Activated T-cell treated with anti-CD3 and anti-CD28 coated beads, Interleukin-2, amount 50 U/mL, for 24 hours (primary cell): ENCODE measurements around the gene OR51B4.
"Not testable (repeated sequence)": the region's sequence is repeated elsewhere in the genome, so short reads cannot be mapped to it uniquely, and the experiment has no call there.

Experiments
- DNase-seq: peaks from one replicate; pipeline ENCODE4 v3.0.0-alpha.2; 2020
- H3K27ac Mint-ChIP-seq: 2 replicates; pipeline ENCODE4 v1.8.0; 2020; ENCODE audit warnings: mild to moderate bottlenecking, mixed read lengths
- H3K27me3 Mint-ChIP-seq: 2 replicates; pipeline ENCODE4 v1.8.0; 2020; ENCODE audit warnings: mixed read lengths
- H3K36me3 Mint-ChIP-seq: 2 replicates; pipeline ENCODE4 v1.8.0; 2020; ENCODE audit warnings: low read depth, mixed read lengths
- H3K4me1 Mint-ChIP-seq: 2 replicates; pipeline ENCODE4 v1.8.0; 2020; ENCODE audit warnings: low read depth, mixed read lengths
- H3K4me3 Mint-ChIP-seq: 2 replicates; pipeline ENCODE4 v1.8.0; 2020; ENCODE audit warnings: mild to moderate bottlenecking, moderate library complexity, mixed read lengths
- H3K9me3 Mint-ChIP-seq: 2 replicates; pipeline ENCODE4 v1.8.0; 2020; ENCODE audit warnings: mixed read lengths

Gene OR51B4

DNA sequence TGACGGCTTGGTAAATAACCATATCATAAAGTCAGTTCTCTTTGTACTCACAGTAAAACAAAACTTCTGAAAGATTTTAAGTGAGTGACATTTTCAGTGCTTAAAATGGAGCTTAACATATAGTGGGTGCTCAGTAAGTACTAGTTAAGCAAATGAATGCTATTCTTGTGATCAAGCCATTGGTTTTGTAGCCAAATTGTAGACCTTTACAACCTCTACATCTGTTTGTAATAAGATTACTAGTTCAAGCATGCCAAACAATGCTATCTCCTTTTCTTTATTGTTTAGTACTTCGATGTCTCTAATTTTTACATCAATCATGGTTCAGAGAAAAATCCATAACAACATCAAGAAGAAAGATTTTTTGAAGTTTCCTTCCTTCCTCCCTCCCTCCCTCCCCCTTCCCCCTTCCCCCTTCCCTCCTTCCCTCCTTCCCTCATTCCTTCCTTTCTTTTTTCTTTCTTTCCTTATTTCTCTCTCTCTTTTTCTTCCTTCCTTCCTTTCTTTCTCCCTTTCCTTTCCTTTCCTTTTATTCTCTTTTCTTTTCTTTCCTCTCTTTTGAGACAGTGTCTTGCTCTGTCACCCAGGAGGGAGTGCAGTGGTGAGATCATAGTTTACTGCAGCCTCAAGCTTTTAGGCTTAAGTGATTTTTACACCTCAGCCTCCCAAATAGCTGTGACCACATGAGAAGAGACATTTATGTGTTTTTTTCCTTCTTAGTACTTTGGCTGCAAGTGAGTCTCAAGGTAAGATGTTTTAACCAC is 5.7 kb upstream of the OR51B4 start:
- Mint-ChIP-seq H3K27me3 (peaks cover 3% of the 10 kb centered on the region), H3K4me3 (no peak overlapping the region), H3K36me3 (no peaks in the 10 kb centered on the region), H3K9me3 (no peaks in the 10 kb centered on the region), H3K27ac (no peak overlapping the region), H3K4me1 (no peaks in the 10 kb centered on the region)
- DNase-seq, result no peak

DNA sequence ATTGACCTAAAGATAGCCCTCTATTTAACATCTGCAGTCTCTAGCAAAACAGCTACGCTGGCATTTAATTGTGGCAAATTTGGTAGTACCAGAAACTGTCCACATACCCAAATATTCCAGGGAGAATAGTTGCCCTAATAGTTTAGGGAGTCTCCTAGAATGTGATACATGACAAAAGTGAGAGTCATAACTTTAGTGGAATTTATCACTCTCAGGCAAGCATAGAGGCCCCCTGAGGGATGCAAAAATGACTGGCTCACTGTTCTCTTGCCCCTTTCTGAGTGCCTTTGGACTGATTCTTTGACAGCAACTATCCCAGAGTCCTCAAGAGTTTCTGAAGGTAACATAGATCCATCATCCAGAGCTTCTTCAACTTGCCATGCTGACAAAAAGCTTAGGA is 2.3 kb upstream of the OR51B4 start:
- no peak for DNase-seq
- no peaks in the 10 kb centered on the region for H3K36me3 Mint-ChIP-seq
- H3K27ac Mint-ChIP-seq, result no peak overlapping the region
- H3K9me3 Mint-ChIP-seq, result no peaks in the 10 kb centered on the region
- H3K27me3 Mint-ChIP-seq, result peaks cover 3% of the 10 kb centered on the region
- H3K4me3 Mint-ChIP-seq, result no peak overlapping the region
- H3K4me1 Mint-ChIP-seq, result no peaks in the 10 kb centered on the region

DNA sequence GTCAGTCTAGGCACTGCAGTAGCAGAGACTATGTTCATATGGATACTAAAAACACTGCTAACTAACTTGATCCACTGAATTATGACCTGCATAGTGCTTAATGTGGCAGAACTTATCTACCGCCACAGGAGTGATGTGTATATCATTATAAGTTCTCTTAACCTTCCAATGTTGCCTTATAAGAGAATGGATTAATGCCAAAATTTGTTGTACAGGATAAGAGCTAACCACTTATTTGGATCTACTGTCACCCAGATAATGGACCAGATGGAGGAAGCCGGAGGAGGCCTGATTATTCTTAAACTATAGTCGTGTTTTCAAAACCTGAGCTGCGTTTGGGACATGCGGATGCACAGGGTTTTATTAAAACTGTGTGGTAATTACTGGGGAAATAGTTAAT is 1.9 kb upstream of the OR51B4 start:
- no peak overlapping the region for H3K27ac Mint-ChIP-seq
- no peaks in the 10 kb centered on the region for H3K36me3 Mint-ChIP-seq
- peaks cover 3% of the 10 kb centered on the region for H3K27me3 Mint-ChIP-seq
- H3K4me3 Mint-ChIP-seq, result no peak overlapping the region
- no peaks in the 10 kb centered on the region for H3K4me1 Mint-ChIP-seq
- H3K9me3 Mint-ChIP-seq, result no peaks in the 10 kb centered on the region
- no peak for DNase-seq

DNA sequence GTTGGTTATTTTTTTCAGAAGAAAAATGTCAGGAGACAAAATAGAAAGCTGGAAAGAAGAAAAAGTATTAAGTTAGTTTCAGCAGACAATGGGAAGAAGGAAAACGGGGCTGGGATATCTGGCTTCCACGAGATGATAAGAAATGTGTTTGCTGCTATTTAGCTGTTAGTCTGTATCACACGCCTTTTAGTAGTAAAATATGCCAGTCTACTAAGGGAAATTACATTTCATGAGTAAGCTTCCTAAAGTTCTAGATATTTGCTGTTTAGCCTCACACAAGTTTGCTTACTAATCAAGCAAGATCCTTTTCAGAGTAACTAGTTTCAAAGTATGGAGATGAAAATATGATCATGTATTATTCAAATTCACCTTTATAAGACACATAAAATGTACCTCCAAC is 1.5 kb downstream of the OR51B4 start:
- Mint-ChIP-seq H3K4me1 (no peaks in the 10 kb centered on the region), H3K27ac (no peak overlapping the region), H3K27me3 (peaks cover 10% of the 10 kb centered on the region), H3K9me3 (no peaks in the 10 kb centered on the region), H3K36me3 (no peaks in the 10 kb centered on the region), H3K4me3 (no peak overlapping the region)
- DNase-seq, result no peak

DNA sequence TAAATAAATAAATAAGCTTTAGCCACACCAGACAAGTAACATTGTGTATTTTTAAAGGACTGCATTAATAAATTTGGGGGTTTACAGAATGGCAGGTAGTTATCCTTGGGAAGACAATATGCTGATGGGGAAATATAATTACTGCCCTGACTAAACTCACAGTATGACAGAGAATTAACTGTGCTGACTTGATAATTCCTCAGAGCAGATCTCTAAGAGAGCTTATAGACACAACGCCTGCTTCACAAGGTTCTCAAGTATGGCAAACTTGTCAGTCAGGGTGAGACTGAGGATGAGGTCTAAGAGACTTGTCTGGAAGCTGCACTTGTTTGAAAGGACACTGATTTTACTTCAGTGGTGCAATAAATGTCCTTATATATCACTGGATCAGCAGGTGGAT is 3.3 kb downstream of the OR51B4 start:
- Mint-ChIP-seq H3K4me1 (no peaks in the 10 kb centered on the region), H3K9me3 (no peaks in the 10 kb centered on the region), H3K27ac (no peak overlapping the region), H3K4me3 (no peak overlapping the region), H3K27me3 (peaks cover 10% of the 10 kb centered on the region), H3K36me3 (no peaks in the 10 kb centered on the region)
- DNase-seq, result no peak

DNA sequence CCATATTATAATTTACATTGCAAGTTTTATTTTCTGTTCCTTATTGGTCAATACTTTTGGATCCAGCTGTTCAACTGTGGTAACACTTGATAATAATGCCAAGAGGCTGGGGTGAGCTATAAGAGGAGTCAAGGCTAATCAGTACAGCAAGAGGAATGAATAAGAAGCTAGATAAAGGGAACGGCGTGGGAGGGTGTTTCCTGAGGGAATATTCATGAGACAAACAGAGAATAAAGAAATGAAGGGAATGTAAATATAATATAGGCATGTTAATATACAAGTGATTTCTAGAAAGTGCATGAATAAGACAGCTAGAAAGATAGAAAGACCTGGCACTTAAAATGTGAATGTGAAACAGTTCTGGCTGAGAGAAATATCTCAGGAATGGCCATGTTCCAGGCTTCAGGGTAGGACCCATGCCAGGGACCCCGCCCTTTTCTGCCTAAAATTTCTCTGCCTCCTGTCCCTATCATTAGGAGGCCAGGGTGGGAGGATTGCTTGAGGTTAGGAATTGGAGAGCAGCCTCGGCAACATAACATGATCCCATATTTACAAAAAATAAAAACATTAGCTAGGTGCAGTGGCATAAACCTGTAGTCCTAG is 3.9 kb downstream of the OR51B4 start:
- Mint-ChIP-seq H3K4me3 (no peak overlapping the region), H3K4me1 (no peaks in the 10 kb centered on the region), H3K9me3 (no peaks in the 10 kb centered on the region), H3K36me3 (no peaks in the 10 kb centered on the region), H3K27me3 (peaks cover 10% of the 10 kb centered on the region), H3K27ac (no peak overlapping the region)
- no peak for DNase-seq

DNA sequence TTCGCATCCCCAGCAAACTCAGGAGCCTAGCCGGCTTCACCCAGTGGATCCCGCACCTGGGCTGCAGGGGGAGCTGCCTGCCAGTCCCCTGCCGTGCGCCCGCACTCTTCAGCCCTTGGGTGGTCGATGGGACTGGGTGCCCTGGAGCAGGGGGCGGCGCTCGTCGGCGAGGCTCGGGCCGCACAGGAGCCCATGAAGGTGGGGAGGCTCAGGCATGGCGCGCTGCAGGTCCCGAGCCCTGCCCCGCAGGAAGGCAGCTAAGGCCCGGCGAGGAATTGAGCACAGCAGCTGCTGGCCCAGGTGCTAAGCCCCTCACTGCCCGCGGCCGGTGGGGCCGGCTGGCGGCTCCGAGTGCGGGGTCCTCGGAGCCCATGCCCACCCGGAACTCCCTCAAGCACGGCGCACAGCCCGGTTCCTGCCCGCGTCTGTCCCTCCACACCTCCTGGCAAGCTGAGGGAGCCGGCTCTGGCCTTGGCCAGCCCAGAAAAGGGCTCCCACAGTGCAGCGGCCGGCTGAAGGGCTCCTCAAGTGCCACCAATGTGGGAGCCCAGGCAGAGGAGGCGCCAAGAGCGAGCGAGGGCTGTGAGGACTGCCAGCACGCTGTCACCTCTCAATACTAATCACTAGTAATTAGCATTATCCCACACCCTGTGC is 7.3 kb downstream of the OR51B4 start:
- not testable (repeated sequence) for DNase-seq, H3K36me3 Mint-ChIP-seq, H3K4me3 Mint-ChIP-seq, H3K27me3 Mint-ChIP-seq, H3K4me1 Mint-ChIP-seq, H3K9me3 Mint-ChIP-seq, H3K27ac Mint-ChIP-seq

DNA sequence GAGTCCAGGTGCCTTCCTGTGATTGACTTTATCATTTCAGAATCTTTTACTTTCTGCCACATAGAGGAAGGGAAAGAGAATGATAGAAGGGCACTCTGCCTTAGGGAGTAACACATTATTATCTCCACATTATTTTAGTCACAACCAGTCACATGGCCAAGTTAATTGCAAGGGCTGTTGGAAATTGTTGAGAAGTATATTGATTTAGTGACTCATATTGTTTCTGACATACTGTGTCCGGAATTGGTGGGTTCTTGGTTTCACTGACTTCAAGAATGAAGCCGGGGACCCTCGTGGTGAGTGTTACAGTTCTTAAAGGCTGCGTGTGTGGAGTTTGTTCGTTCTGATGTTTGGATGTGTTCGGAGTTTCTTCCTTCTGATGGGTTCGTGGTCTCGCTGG is 8.7 kb downstream of the OR51B4 start:
- no peak overlapping the region for H3K4me3 Mint-ChIP-seq
- H3K4me1 Mint-ChIP-seq, result no peaks in the 10 kb centered on the region
- H3K36me3 Mint-ChIP-seq, result no peaks in the 10 kb centered on the region
- no peaks in the 10 kb centered on the region for H3K9me3 Mint-ChIP-seq
- H3K27ac Mint-ChIP-seq, result no peak overlapping the region
- no peak for DNase-seq
- peaks cover 10% of the 10 kb centered on the region for H3K27me3 Mint-ChIP-seq

DNA sequence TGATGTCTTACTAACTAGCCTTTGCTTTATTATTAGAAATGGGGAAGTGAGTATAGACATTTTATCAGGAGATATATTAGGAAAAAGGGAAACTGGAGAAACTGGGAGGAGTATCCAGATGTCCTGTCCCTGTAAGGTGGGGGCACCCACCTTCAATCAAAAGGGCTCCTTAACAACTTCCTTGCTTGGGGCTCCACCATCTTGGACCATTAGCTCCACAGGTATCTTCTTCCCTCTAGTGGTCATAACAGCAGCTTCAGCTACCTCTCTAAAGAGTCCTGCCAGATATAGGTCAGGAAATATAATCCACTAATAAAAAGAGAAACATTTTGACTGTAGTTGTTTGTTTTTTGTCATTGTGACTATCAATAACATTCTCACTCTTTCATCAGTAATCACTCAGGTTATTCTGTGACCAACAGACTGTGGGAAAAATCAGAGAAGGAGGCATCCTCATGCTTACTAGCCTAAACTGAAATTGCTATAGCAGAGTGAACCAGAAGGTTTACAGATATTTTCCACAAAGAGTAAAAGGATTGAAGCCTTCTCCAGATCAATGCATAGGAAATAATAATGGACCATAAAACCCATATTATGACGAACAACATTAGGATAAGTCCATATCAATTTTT is 10.4 kb downstream of the OR51B4 start:
- H3K9me3 Mint-ChIP-seq, result no peaks in the 10 kb centered on the region
- no peaks in the 10 kb centered on the region for H3K4me1 Mint-ChIP-seq
- H3K27me3 Mint-ChIP-seq, result no peaks in the 10 kb centered on the region
- no peaks in the 10 kb centered on the region for H3K36me3 Mint-ChIP-seq
- H3K4me3 Mint-ChIP-seq, result no peak overlapping the region
- H3K27ac Mint-ChIP-seq, result no peak overlapping the region
- no peak for DNase-seq

DNA sequence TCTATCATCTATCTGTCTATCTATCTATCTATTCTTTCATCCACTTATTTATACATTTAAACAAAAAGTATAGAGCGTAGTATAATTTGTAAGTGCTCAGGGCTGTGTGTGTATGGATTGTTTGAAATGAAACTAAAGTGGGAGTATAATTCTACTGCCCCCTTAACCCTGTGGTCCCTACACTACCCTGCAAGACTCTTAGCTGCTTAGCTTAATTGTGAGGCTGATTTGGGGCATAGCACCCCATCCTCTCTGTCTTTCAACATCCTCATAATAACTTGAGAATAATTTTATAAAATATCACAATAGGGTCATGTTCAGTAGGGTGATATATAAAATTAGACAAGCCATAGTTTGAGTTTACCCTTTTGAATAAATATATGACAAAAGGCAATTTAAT is 11.6 kb downstream of the OR51B4 start:
- Mint-ChIP-seq H3K9me3 (no peaks in the 10 kb centered on the region), H3K27ac (no peak overlapping the region), H3K27me3 (no peaks in the 10 kb centered on the region), H3K4me3 (no peak overlapping the region), H3K36me3 (no peaks in the 10 kb centered on the region), H3K4me1 (no peaks in the 10 kb centered on the region)
- no peak for DNase-seq

DNA sequence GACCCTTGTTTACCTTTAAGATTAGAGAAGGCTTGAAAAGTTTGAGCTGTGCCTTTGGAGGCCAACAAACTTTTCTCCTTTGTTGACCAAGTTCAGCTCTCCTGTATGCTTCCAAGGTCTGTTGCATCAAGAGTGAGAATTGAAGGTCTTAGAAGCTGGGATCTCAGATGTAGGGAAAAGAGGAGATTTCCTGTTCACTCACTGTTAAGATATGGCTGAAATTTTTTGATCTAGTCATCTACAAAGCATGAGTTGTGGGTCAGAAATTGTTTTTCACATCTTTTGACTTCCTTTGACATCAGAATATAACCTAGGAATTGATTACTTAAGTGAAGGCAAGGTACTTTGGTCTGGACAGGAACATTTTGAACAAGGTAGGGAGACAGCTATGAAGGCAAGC is 12.1 kb downstream of the OR51B4 start:
- no peaks in the 10 kb centered on the region for H3K27me3 Mint-ChIP-seq
- H3K36me3 Mint-ChIP-seq, result no peaks in the 10 kb centered on the region
- no peaks in the 10 kb centered on the region for H3K4me1 Mint-ChIP-seq
- H3K4me3 Mint-ChIP-seq, result no peak overlapping the region
- no peak overlapping the region for H3K27ac Mint-ChIP-seq
- H3K9me3 Mint-ChIP-seq, result no peaks in the 10 kb centered on the region
- no peak for DNase-seq

DNA sequence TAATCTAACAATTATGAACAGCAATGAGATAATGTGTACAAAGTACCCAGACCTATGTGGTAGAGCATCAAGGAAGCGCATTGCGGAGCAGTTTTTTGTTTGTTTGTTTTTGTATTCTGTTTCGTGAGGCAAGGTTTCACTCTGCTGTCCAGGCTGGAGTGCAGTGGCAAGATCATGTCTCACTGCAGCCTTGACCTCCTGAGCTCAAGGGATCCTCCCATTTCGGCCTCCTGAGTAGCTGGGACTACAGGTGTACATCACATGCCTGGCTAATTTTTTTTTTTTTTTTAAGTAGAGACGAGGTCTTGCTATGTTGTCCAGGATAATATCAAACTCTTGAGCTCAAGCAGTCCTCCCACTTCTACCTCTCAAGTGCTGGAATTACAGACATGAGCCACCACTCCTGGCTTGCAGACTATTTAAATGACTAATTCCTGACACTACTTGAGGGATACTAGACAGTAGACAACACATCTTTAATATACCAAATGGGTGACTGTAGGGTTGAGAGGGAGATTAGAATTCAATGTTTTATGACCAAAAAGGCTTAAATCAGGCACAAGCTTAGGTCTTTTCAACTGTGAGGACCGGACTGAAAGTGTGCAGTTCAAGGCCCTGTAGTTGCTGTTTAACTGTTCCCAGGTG is 12.7 kb downstream of the OR51B4 start:
- no peak for DNase-seq
- Mint-ChIP-seq H3K27ac (no peak overlapping the region), H3K27me3 (no peaks in the 10 kb centered on the region), H3K4me3 (no peak overlapping the region), H3K36me3 (no peaks in the 10 kb centered on the region), H3K9me3 (no peaks in the 10 kb centered on the region), H3K4me1 (no peaks in the 10 kb centered on the region)

DNA sequence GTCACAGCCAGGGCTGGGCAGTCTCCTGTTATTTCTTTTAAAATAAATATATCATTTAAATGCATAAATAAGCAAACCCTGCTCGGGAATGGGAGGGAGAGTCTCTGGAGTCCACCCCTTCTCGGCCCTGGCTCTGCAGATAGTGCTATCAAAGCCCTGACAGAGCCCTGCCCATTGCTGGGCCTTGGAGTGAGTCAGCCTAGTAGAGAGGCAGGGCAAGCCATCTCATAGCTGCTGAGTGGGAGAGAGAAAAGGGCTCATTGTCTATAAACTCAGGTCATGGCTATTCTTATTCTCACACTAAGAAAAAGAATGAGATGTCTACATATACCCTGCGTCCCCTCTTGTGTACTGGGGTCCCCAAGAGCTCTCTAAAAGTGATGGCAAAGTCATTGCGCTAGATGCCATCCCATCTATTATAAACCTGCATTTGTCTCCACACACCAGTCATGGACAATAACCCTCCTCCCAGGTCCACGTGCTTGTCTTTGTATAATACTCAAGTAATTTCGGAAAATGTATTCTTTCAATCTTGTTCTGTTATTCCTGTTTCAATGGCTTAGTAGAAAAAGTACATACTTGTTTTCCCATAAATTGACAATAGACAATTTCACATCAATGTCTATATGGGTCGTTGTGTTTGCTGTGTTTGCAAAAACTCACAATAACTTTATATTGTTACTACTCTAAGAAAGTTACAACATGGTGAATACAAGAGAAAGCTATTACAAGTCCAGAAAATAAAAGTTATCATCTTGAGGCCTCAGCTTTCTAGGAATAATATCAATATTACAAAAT is 13.4 kb downstream of the OR51B4 start:
- H3K4me1 Mint-ChIP-seq, result no peaks in the 10 kb centered on the region
- no peak overlapping the region for H3K4me3 Mint-ChIP-seq
- H3K27ac Mint-ChIP-seq, result no peak overlapping the region
- H3K36me3 Mint-ChIP-seq, result no peaks in the 10 kb centered on the region
- DNase-seq, result no peak
- no peaks in the 10 kb centered on the region for H3K27me3 Mint-ChIP-seq
- no peaks in the 10 kb centered on the region for H3K9me3 Mint-ChIP-seq

DNA sequence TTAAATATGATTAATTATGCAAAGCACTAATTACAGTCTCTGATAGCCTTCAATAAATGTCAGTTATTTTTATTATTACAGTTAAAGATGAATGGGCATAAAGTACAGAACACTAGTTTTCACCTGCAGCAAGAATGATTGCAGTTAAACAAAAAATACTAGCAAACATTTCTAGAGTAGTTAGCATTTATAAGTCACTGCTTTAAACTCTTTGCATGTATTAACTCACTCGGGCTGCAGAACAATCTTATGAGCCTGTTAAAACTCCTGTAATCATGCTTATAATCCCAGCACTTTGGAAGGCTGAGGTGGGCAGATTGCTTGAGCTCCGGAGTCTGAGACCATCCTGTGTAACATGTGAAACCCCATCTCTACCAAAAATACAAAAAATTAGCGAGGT is 14.8 kb downstream of the OR51B4 start:
- no peaks in the 10 kb centered on the region for H3K4me1 Mint-ChIP-seq
- H3K4me3 Mint-ChIP-seq, result no peak overlapping the region
- no peaks in the 10 kb centered on the region for H3K36me3 Mint-ChIP-seq
- no peaks in the 10 kb centered on the region for H3K9me3 Mint-ChIP-seq
- H3K27me3 Mint-ChIP-seq, result no peaks in the 10 kb centered on the region
- no peak overlapping the region for H3K27ac Mint-ChIP-seq
- DNase-seq, result no peak
